ENCODE results near the gene EIF4E. TPM values are rescaled to one million over a fixed set of nuclear protein-coding genes. Genes with fewer than 3 reads are reported as not detected.

The EIF4E gene, protein sequence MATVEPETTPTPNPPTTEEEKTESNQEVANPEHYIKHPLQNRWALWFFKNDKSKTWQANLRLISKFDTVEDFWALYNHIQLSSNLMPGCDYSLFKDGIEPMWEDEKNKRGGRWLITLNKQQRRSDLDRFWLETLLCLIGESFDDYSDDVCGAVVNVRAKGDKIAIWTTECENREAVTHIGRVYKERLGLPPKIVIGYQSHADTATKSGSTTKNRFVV
- total RNA-seq: 10 to 100 TPM; 45.6 to 68.7 (median 57.9) TPM

- H3K27me3 ChIP-seq: no peaks in the 10 kb centered on the region
- no peaks in the 10 kb centered on the region for H3K9me3 ChIP-seq
- peak within 1 kb of the TSS; percentile 75 to 95 (median 90) for H3K4me3 ChIP-seq
- TF ChIP-seq CTCF (IDR thresholded peaks at IDR 0.05) (peak in 2 of 6 experiments; percentile 16 to 20), POLR2A (IDR thresholded peaks at IDR 0.05) (no peak)
- peak; percentile 95 to 99 (median 95) for DNase-seq
- peaks cover 0 to 14% (median 3%) of the 10 kb centered on the region in 4 donors for H3K4me1 ChIP-seq
- peak within 1 kb of the TSS; percentile 87 to 97 (median 92) for H3K27ac ChIP-seq
- H3K36me3 ChIP-seq: no peaks in the 10 kb centered on the region
Observed at GRCh38 chr4:98928505-98929340, at the start of gene EIF4E. Gene EIF4E (minus strand): TSS chr4:98929133. CDS start chr4:98929112, 21 bp downstream.

GRCh38 chr4:98977557-98977956 is 48.6 kb upstream of the EIF4E start:
- TF ChIP-seq POLR2A (IDR thresholded peaks at IDR 0.05) (no peak), CTCF (IDR thresholded peaks at IDR 0.05) (no peak)
- H3K27me3 ChIP-seq: no peaks in the 10 kb centered on the region
- H3K4me1 ChIP-seq: no peaks in the 10 kb centered on the region
- H3K36me3 ChIP-seq: no peaks in the 10 kb centered on the region
- no peak overlapping the region for H3K27ac ChIP-seq
- H3K9me3 ChIP-seq: no peaks in the 10 kb centered on the region
- no peak overlapping the region for H3K4me3 ChIP-seq
- DNase-seq: no peak

DNA sequence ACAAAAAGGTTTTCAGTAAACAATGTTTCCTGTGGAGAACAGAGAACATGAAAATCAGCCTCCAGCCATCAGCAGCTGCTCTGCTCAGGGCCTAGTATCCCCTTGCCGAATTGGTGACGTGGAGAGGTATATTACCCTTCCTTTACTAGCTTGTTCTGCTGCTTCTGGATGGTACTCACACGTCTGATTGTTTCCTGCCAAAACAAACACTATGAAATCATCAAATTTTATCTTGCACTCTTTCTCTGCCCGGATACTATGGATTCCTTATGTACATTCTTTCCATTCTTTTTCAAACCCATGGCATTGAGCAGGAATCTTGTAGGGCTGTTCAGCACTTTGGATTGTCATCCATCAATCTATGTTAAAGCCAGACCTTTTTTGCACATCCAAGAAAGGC is 47.8 kb upstream of the EIF4E start:
- H3K4me1 ChIP-seq: no peaks in the 10 kb centered on the region
- H3K27ac ChIP-seq: no peak overlapping the region
- H3K4me3 ChIP-seq: no peak overlapping the region
- no peaks in the 10 kb centered on the region for H3K9me3 ChIP-seq
- H3K27me3 ChIP-seq: no peaks in the 10 kb centered on the region
- H3K36me3 ChIP-seq: no peaks in the 10 kb centered on the region
- no peak for TF ChIP-seq CTCF (IDR thresholded peaks at IDR 0.05)
- no peak for TF ChIP-seq POLR2A (IDR thresholded peaks at IDR 0.05)
- DNase-seq: no peak

GRCh38 chr4:98969878-98970785 is 41.2 kb upstream of the EIF4E start:
- Histone ChIP-seq H3K4me1 (no peaks in the 10 kb centered on the region), H3K27ac (no peak overlapping the region), H3K4me3 (no peak overlapping the region), H3K36me3 (no peaks in the 10 kb centered on the region), H3K27me3 (no peaks in the 10 kb centered on the region), H3K9me3 (no peaks in the 10 kb centered on the region)
- no peak for DNase-seq
- TF ChIP-seq POLR2A (IDR thresholded peaks at IDR 0.05): no peak
- TF ChIP-seq CTCF (IDR thresholded peaks at IDR 0.05): no peak

GRCh38 chr4:98967786-98968329 is 38.9 kb upstream of the EIF4E start:
- H3K4me3 ChIP-seq: no peak overlapping the region
- DNase-seq: no peak
- H3K4me1 ChIP-seq: no peaks in the 10 kb centered on the region
- H3K36me3 ChIP-seq: no peaks in the 10 kb centered on the region
- H3K9me3 ChIP-seq: no peaks in the 10 kb centered on the region
- TF ChIP-seq CTCF (IDR thresholded peaks at IDR 0.05) (no peak), POLR2A (IDR thresholded peaks at IDR 0.05) (no peak)
- no peaks in the 10 kb centered on the region for H3K27me3 ChIP-seq
- no peak overlapping the region for H3K27ac ChIP-seq

All from Peyer's patch (tissue), 4 donors.